ENCODE data around the gene BRD7.

The BRD7 gene

DNA sequence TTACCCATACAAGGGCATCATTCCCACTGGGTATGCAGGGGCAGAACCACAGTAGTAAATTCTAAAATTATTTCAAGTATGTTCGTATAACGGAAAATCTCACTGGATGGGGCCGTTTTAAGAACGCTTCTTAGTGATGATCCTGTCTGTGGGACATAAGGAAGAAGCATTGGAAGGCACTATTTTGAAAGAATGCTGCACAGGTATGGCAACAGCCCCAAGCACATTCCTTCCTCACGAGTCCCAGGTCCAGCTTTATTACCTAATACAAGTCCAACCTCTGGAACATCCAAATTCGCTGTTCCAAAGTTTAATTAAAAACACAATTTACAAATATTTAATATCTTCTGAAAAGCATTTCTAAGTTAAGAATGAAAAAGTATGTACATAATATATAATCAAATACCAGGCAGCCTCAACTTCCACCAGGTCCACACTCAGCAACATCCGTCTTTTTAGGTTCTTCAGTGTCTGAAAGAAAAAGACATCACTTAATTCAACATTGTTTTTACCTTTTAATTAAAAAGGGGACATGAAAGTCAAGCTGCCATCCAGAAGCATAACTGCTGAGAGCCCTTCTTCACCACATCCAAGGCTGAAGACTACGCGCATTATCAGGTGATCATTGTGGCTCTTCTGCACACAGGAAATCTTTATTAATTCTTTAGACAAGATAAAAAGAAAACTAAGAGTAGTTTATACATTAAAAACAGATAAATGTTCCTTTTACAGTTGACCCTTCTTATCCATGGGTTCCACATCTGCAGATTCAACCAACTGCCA is 49.8 kb downstream of the BRD7 start:
- DNase-seq, result no peak
- no peak for ATAC-seq

DNA sequence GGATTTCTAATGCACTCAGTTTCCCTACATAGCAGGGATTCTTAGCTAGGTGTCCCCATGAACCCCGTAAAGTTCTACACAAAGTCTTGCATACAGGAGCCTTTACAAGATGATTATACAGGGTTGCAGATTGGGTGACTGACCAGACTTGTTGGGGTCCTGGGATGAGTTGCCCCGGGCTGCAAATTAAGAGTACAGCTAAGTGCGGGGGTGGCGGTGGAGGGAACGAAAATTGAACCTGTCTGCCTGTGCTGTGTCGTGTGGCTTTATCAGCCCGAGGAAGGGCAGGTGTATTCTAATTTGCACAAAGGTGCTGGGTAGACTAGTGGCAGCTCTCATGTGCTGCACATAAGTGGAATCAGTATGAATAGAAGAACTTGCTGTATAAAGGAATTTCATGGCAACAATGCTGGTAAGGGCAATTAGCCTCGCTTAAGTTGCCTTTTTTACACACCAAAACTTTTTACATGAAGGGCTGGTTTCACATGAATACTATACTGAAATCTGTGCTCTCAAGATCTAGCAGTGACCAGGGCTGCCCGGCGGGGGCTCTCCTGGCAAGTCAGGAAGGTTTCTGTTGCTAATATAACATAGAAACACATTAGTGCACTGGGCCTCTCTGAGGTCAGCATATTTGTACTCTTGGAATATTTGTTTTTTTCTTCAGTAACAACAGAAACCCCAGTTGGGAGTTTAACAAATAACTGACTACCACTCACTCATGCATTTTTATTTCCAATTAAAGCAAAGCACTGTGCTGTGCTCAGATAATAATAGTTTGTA is 51.7 kb downstream of the BRD7 start:
- no peak for DNase-seq
- ATAC-seq, result no peak

DNA sequence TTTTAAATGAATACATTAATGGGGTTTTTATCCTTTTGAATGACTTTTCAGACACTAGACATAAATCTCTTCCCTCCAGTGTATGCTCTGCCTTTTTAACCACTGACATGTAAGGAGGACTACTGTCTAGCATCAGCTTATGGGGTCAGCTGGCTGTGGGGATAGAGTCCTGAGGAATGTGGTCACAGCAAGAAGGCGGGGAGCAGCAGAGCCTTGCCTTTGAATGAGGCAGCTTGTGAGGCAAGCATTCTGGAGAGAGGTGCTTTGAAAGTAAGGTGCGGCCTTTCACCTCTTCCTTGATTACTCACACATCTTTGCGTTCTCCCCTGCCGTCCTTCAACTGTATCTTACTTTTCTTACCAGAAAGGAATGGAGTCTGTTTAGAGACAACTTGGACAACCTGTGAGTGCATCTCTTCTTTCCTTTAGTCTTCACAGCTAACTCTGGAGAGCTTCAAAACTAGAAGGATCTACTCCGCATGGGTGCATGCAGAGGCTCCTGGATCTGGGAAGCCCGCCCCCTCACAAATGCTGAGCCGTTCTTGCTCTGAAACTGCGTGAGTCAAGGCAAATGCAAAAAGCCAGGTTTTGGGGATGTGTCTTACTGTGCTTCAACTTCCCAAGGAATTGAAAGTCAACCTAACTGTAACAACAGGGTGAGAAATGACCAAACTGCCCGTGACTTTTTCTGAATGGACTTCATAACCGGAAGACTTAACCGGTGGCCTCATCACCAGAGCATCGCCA is 52.5 kb downstream of the BRD7 start:
- ATAC-seq, result no peak
- no peak for DNase-seq

DNA sequence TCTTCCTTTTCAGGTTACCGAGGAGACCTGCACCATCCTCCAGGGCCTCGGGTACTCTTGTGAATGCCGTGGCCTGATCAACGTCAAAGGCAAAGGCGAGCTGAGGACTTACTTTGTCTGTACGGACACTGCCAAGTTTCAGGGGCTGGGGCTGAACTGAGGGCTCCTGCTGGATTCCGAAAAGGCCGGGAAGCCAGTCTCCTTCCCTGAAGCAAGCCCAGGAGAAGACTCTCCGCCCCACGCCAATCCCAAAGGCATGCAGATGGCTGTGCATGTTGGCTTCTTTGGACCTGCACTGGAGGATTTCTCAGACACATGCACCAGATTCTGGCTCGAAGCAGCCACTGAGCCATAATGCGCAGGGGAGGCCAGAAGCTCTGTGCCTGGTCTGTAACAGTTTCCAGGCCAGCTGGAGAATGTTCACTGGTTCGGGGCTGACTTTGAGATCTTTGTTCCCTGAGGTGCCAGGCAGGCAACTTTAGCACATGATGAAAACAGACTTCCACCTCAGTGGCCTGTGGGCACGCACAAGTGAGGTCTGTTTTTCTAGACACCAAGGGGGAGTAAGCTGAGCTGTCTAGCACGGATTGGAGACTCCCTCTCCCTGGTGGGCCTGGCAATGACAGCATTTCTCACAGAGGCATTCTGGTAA is 53.3 kb downstream of the BRD7 start:
- no peak for ATAC-seq
- DNase-seq, result no peak

DNA sequence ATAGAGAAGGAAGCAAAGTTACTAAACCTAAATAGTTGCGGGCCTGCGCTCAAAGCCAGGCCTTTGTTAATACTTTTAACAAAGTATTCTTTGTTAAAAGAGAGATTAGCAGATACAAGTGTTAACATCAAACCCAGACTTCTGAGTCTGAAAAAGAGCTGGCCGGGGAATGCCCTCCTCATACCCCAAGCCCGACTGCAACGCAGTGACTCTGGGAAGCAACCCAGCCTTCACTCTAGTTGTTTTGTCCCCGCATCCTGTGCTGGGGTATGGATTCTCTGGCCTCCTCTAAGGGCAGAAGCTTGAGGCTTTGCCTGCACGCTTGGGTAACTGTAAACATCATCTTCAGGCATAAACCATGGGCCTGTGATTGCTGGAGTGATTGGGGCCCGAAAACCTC is 54.1 kb downstream of the BRD7 start:
- no peak for DNase-seq
- no peak for ATAC-seq

DNA sequence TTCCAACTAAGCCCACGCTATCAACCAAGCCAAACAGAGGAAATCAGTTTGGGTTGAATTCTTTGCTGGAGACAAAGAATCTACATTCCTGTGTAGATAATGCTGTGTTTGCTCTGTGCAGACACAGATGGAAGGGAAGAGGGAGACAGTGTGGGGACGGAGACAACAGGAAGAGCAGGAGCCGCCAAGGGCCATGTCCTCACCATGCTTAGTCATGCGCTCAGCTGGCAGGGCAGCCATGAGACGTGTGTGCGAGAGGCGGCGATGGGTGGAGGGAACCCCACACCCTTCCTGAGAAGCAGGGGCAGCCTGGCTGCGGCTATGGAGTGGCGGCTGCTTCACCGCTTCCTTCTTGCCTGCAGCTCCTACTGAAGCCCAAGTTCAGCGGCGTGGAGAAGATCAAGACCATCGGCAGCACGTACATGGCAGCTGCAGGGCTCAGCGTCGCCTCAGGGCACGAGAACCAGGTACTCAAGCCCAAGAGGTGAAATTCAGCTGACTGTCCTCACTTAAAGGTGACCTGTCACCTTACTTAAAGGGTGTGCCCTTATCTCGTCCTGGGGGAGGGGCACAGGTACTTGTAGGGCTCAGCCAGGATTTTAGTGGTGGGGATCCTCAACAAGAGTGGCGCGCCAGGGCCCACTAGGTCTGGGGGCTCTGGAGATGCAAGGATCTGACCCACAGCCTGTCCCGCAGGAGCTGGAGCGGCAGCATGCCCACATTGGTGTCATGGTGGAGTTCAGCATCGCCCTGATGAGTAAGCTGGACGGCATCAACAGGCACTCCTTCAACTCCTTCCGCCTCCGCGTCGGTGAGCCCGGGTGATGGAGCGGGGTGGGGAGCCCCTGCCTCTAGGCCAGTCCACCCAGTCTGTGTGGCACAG is 55.0 kb downstream of the BRD7 start:
- peak; percentile 47 for ATAC-seq
- peak; percentile 43 for DNase-seq

DNA sequence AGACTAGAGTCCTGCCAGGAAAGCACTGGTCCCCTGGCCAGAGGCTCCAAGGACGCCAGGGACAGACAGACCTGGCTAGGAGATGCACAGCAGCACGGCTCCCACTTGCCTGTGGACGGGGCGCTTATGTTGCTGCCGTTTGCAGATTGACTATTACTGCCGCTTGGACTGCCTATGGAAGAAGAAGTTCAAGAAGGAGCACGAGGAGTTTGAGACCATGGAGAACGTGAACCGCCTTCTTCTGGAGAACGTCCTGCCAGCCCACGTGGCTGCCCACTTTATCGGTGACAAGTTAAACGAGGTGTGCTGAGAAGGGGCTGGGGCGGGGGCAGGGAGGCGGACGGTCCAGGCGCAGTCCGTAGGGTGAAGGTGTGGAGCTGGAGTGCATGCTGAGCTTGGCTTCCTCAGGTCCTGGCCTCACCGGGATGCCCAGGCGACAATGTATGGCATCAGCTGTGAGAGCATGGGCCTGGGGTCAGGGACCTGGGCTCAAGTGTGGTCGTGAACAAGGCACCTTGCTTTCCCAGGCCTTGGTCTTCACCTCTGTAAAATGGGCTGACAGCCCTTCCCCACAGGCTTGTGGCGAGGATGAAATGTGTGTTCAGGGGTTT is 56.8 kb downstream of the BRD7 start:
- DNase-seq, result peak; percentile 4

DNA sequence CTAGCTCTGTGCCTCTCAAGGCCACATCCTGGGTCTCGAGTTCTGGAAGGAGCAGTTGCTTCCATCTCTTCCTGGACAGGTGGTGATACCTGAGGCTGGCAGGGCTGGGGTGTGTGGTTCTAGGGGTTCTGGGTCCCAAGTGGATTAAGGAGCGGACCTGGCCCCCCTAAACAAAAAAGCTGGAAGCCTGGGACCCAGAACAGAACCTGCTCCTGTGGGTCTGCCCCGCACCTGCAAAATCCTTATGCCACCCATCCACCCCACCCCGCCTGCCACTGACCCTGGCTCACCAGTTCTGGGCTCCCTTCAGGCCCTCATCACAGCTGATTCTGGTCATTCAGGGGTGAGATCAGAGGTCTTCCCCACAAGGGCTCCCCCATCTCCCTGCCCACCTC is 57.7 kb downstream of the BRD7 start:
- DNase-seq, result peak; percentile 2
- ATAC-seq, result no peak

More for the DNA sequence above, 56.8 kb downstream of the BRD7 start:
- no peak for ATAC-seq

DNA sequence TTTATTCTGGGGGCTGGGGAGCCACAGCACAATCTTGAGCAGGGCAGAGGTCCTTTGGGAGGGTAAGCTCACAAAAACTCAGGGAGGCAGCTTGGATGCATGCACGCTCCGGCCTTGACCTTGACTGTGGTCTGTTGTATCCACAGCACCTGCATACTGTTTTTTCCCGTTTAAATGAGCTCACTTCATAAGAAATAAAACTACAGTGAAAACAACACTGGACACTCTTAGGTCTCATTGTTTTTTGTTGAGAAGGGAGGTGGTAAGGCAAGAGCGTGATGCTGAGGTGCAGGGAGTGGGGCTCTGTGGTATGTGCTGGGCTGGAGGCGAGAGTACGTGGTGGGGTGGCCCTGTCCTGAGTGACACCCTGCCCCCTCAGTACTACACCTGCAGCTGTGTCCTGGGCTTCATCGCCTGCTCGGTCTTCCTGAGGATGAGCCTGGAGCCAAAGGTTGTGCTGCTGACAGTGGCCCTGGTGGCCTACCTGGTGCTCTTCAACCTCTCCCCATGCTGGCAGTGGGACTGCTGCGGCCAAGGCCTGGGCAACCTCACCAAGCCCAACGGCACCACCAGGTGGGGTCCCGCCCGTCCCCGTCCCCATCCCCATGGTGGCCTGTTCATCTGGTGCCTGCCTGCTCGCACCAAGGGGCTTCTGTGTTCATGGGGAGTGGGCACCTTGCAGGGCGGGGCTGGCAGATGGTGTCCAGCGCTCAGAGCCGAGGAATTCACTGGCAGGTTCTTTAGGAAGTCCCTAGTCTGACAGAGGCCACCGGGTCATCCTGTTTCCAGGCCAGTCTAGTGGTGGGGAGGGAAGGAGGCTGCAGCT is 58.3 kb downstream of the BRD7 start:
- no peak for ATAC-seq
- DNase-seq, result peak; percentile 5

DNA sequence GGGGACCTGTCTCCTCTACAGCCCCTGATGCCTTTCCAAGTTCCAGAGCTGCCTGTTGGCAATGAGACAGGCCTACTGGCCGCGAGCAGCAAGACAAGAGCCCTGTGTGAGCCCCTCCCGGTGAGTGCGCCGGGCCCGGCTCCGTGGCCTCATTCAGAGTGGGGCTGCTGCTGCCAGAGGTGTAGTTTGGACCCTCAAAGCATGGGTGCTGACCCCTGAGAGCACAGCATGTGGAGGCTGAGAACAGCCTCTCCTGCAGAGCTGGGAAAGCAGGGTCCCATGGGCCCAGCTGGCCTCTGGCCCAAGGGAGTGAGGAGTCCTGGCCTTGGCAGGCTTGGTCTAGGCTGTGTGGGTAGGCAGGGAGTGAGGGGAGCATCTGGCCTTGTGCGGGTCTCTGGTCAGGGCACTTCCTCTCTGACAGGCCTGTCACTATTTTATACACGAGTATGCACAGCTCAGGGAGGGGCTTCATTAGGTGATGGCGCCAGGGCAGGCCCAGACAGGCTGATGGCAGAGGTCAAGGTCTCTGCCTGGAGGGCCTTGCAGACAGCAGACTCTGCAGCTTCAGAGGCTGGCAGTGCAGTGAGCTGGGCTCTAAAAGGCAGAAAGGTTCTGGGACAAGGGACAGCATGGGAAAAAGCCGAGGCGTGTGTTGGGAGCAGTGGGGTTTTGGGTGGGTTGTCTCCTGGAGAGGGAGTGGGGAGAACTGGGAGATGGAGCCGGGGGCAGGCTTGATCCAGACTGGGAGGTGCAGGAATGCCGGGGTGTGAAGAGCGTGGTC is 59.1 kb downstream of the BRD7 start:
- ATAC-seq (no peak), DNase-seq (peak; percentile 4)

DNA sequence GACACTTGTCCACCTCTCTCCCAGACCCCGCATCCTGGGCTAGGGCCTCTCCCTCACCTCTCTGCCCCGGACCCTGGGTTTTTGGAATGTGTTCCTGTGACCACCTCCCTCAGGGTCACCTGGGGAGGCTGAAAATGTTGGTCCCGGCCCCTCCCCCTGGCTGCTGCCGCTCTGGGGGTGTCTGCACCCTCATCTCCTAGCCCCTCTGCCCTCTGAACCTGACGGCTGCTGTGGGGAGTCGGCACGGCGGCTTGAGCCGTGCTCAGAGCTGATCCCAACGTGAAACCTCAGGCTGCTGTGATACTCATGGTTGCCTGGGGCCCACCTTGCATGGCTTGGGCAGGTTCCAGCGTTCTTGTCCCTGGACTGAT is 59.6 kb downstream of the BRD7 start:
- DNase-seq, result peak; percentile 2
- ATAC-seq, result no peak

DNA sequence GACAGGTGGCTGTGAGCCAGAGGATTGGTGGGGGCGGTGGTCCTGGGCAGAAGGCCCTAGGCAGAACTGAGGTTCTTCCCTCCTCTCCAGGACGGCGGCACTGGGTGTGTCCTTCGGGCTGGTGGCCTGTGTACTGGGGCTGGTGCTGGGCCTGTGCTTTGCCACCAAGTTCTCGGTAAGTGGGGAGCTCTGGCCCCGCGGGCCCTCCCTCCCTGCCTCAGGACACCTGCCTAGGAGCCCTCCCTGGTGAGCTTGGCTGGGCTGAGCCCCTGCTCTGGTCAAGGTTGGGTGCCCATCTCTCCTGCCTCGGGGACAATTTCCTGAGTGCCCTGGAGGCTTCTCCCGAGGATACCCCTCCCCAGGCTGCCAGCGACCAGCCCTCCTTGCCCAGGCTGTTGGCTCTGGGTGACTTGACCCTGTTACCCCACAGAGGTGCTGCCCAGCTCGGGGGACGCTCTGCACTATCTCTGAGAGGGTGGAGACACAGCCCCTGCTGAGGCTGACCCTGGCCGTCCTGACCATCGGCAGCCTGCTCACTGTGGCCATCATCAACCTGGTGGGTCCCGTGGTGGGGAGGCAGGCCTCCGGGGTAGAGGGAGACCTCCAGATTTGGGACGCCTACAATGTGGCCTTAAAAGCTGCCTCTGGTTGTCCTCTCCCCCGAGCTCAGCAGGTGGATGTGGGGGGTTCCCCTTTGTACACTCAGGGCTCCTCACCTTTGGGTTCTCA is 60.4 kb downstream of the BRD7 start:
- ATAC-seq, result no peak
- DNase-seq, result peak; percentile 4

DNA sequence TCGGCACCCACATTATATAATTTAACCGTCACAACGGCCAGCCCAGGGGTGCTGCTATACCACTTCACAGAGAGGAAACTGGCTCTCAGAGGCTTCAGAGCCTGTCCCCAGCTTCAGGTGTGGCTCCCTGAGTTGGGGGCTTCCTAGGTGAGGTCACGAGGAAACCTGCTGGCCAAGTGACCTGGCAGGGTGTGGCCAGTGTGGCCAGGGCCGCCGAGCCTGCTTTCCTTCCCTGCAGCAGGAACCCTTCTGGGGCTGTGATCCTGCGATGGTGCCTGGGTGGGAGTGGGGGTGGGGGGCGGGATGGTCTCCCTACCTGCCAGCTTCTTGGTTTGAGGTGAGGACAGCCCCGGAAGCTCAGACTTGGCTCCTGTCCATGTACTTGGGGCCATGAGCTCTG is 62.5 kb downstream of the BRD7 start:
- ATAC-seq, result no peak
- no peak for DNase-seq

DNA sequence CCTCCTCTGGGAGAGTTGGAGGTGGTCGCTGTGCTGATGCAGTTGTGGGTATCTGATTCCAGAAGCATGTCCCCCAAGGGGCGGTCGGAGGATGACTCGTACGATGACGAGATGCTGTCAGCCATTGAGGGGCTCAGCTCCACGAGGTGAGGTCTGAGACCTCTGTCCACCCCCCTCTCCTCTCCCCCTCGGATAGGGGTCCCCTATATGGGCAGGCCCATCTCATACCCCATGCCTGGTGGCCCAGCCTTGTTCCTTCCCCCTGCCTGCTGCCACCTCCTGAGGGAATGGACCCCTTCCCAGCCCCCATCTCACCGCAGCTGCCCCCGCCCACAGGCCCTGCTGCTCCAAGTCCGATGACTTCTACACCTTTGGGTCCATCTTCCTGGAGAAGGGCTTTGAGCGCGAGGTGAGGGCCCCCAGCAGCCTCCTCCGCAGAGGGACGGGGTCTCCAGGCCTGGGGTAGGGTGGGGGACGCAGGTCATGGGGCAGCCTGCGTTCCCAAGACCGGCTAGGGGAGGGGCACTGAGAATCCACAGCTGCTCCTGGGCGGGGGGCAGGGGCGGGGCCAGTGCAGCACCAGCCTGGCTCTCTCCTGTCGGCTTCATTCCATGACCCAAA is 63.2 kb downstream of the BRD7 start:
- DNase-seq, result no peak
- no peak for ATAC-seq

DNA sequence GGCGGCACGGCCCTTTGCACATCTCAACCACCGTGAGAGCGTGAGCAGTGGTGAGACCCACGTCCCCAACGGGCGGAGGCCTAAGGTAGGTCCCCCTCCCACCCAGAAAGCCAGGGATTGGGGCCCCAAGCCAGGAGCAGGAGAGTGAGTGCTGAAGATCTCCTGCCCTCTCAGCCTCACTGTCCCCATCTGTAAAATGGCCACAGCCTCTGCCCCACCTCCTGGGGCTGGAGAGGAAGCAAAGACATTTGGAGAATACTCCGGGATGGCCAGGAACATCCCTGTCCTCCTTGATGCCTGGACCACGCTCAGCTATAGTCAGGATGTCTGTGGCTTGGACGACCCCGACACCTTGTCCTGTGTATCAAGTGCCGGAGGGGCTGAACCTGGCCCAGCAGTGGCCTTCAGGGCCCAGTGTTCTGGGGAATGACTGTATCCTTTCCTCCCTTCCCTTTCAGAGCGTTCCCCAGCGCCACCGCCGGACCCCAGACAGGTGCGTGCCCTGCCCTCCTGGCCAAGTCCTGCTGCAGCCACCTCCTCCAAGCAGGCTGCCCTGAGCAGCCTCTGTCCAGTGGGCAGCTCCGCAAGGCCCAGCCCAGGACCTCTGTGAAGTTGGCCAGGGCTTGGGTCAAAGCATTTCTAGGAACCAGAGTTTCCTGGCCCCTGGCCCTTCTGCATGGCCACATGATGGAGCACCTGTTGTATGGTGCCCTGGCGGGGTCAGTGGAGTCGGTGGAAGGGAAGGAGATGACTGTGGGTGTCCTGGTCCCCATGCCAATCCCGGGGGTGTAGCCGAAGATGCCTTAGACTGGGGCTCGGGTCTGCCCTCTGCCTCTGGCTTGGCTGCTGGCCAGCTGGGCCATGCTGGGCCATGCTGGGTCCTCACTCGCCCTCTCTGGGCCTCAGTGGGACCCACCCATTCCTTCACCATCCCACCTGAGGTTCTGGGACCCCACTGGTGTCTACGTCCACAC is 64.0 kb downstream of the BRD7 start:
- ATAC-seq (no peak), DNase-seq (no peak)

DNA sequence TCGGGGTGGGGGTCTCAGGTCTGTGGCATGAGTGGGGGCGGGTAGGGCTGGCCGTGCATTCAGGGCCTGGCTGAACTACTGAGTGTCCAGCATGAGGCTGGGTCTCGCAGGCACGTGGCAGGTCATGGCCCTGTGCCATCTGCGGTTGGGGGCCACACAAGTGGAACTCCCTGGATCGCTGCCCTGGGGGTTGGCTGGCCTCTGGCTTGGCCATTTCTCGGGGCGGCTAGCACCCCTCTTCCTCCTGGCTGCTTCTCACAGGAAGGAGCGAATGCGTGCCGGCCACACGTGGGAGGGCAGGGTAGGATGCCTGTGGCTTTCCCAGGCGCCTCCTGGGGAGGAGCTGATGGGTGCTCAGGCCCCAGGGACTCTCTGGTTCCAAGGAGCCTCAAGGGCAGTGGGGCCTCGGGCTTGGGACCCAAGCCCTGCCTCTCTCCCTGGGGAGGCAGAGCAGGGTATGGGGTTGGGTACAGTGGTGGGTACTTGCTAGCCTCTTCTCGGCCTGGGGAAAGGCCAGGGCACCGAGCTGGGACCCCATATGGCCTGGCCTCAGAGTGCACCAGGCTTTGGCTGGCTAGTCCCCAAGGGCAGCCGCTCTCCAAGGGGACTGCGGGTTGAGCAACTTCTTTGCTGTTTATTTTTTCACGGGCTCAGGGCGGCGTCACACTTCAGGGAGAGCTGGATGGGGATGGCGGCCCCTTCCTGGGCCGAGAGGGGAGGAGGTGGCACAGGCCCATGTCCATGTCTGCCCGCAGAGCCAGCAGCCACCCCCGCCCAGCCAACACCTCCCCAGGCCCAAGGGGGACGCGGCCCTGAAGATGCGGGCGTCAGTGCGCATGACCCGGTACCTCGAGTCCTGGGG is 65.0 kb downstream of the BRD7 start:
- ATAC-seq (no peak), DNase-seq (no peak)
